ENCODE measurements around the gene KCNQ1.

The KCNQ1 gene

GRCh38 chr11:2853401-2853800 lies 408.6 kb downstream of the KCNQ1 start:
- no peak overlapping the region for H3K27ac ChIP-seq (ENCODE audit: low read depth, low read length, poor library complexity, severe bottlenecking)
- H3K9ac ChIP-seq (ENCODE audit: low read length), result no peak overlapping the region
- peaks cover 7% of the 10 kb centered on the region; the same call in 1 of the 2 replicates for H3K27me3 ChIP-seq (ENCODE audit: insufficient read depth, low read length)
- no peaks in the 10 kb centered on the region for H4K20me1 ChIP-seq (ENCODE audit: insufficient read depth, low read length)
- no peaks in the 10 kb centered on the region for H3K79me2 ChIP-seq (ENCODE audit: insufficient read depth, low read length)
- no peak overlapping the region for H2AFZ ChIP-seq (ENCODE audit: low read length)
- H3K9me3 ChIP-seq (ENCODE audit: low read length), result no peaks in the 10 kb centered on the region
- no peak overlapping the region for H3K4me2 ChIP-seq (ENCODE audit: low read length)
- H3K4me3 ChIP-seq (ENCODE audit: low read depth, low read length, poor library complexity, severe bottlenecking), result no peak overlapping the region
- TF ChIP-seq EZH2 (IDR thresholded peaks at IDR 0.05; ENCODE audit: borderline replicate concordance, low read length), result no peak
- H3K36me3 ChIP-seq (ENCODE audit: insufficient read depth, low read length), result no peaks in the 10 kb centered on the region
- H3K4me1 ChIP-seq (ENCODE audit: insufficient read depth, low read length, severe bottlenecking), result no peaks in the 10 kb centered on the region
- no peaks in the 10 kb centered on the region for H3F3A ChIP-seq (ENCODE audit: insufficient read depth, low read length)
- H3K9me2 ChIP-seq (ENCODE audit: low read depth, low read length), result no peaks in the 10 kb centered on the region

GRCh38 chr11:2853997-2854560 lies 409.3 kb downstream of the KCNQ1 start:
- TF ChIP-seq EZH2 (IDR thresholded peaks at IDR 0.05; ENCODE audit: borderline replicate concordance, low read length), result no peak
- TF ChIP-seq CTCF (IDR thresholded peaks at IDR 0.05; ENCODE audit: low read length), result no peak
- Histone ChIP-seq H3K4me3 (ENCODE audit: low read depth, low read length, poor library complexity, severe bottlenecking) (no peak overlapping the region), H3K4me1 (ENCODE audit: insufficient read depth, low read length, severe bottlenecking) (no peaks in the 10 kb centered on the region), H3K9me2 (ENCODE audit: low read depth, low read length) (no peaks in the 10 kb centered on the region), H3F3A (ENCODE audit: insufficient read depth, low read length) (no peaks in the 10 kb centered on the region), H3K79me2 (ENCODE audit: insufficient read depth, low read length) (no peaks in the 10 kb centered on the region), H3K27ac (ENCODE audit: low read depth, low read length, poor library complexity, severe bottlenecking) (no peak overlapping the region), H3K36me3 (ENCODE audit: insufficient read depth, low read length) (no peaks in the 10 kb centered on the region), H3K9me3 (ENCODE audit: low read length) (no peaks in the 10 kb centered on the region), H3K4me2 (ENCODE audit: low read length) (no peak overlapping the region), H3K9ac (ENCODE audit: low read length) (no peak overlapping the region), H3K27me3 (ENCODE audit: insufficient read depth, low read length) (peaks cover 8% of the 10 kb centered on the region), H4K20me1 (ENCODE audit: insufficient read depth, low read length) (no peaks in the 10 kb centered on the region), H2AFZ (ENCODE audit: low read length) (no peak overlapping the region)

GRCh38 chr11:2855162-2855561 lies 410.4 kb downstream of the KCNQ1 start:
- TF ChIP-seq EZH2 (IDR thresholded peaks at IDR 0.05; ENCODE audit: borderline replicate concordance, low read length) (no peak), CTCF (IDR thresholded peaks at IDR 0.05; ENCODE audit: low read length) (no peak)
- H3K9ac ChIP-seq (ENCODE audit: low read length), result no peak overlapping the region
- no peaks in the 10 kb centered on the region for H3K79me2 ChIP-seq (ENCODE audit: insufficient read depth, low read length)
- H3K9me3 ChIP-seq (ENCODE audit: low read length), result no peaks in the 10 kb centered on the region
- H3K36me3 ChIP-seq (ENCODE audit: insufficient read depth, low read length), result no peaks in the 10 kb centered on the region
- H3K4me2 ChIP-seq (ENCODE audit: low read length), result no peak overlapping the region
- H3K27ac ChIP-seq (ENCODE audit: low read depth, low read length, poor library complexity, severe bottlenecking), result no peak overlapping the region
- H3K4me3 ChIP-seq (ENCODE audit: low read depth, low read length, poor library complexity, severe bottlenecking), result no peak overlapping the region
- no peaks in the 10 kb centered on the region for H3F3A ChIP-seq (ENCODE audit: insufficient read depth, low read length)
- H3K9me2 ChIP-seq (ENCODE audit: low read depth, low read length), result no peaks in the 10 kb centered on the region
- no peaks in the 10 kb centered on the region for H4K20me1 ChIP-seq (ENCODE audit: insufficient read depth, low read length)
- peaks cover 12% of the 10 kb centered on the region for H3K27me3 ChIP-seq (ENCODE audit: insufficient read depth, low read length)
- no peaks in the 10 kb centered on the region for H3K4me1 ChIP-seq (ENCODE audit: insufficient read depth, low read length, severe bottlenecking)
- no peak overlapping the region for H2AFZ ChIP-seq (ENCODE audit: low read length)

GRCh38 chr11:2857276-2857675 lies 412.5 kb downstream of the KCNQ1 start:
- H3K4me1 ChIP-seq (ENCODE audit: insufficient read depth, low read length, severe bottlenecking), result no peaks in the 10 kb centered on the region
- TF ChIP-seq CTCF (IDR thresholded peaks at IDR 0.05; ENCODE audit: low read length) (no peak), EZH2 (IDR thresholded peaks at IDR 0.05; ENCODE audit: borderline replicate concordance, low read length) (no peak)
- no peaks in the 10 kb centered on the region for H4K20me1 ChIP-seq (ENCODE audit: insufficient read depth, low read length)
- no peaks in the 10 kb centered on the region for H3K9me3 ChIP-seq (ENCODE audit: low read length)
- no peak overlapping the region for H3K4me2 ChIP-seq (ENCODE audit: low read length)
- H2AFZ ChIP-seq (ENCODE audit: low read length), result no peak overlapping the region
- peaks cover 12% of the 10 kb centered on the region for H3K27me3 ChIP-seq (ENCODE audit: insufficient read depth, low read length)
- H3F3A ChIP-seq (ENCODE audit: insufficient read depth, low read length), result no peaks in the 10 kb centered on the region
- H3K27ac ChIP-seq (ENCODE audit: low read depth, low read length, poor library complexity, severe bottlenecking), result no peak overlapping the region
- no peak overlapping the region for H3K4me3 ChIP-seq (ENCODE audit: low read depth, low read length, poor library complexity, severe bottlenecking)
- no peak overlapping the region for H3K9ac ChIP-seq (ENCODE audit: low read length)
- no peaks in the 10 kb centered on the region for H3K36me3 ChIP-seq (ENCODE audit: insufficient read depth, low read length)
- H3K79me2 ChIP-seq (ENCODE audit: insufficient read depth, low read length), result no peaks in the 10 kb centered on the region
- H3K9me2 ChIP-seq (ENCODE audit: low read depth, low read length), result no peaks in the 10 kb centered on the region
